Colonic mucosa (tissue), 4 donors: ENCODE measurements around the gene GPR119. TPM values are rescaled to one million over a fixed set of nuclear protein-coding genes. Genes with fewer than 3 reads are reported as not detected.

Source experiments
- DNase-seq: peaks from one replicate; pipeline ENCODE4 v3.0.0-alpha.2; 2020
- H3K27ac ChIP-seq: fragments of 200-600 bp; one replicate; pipeline ENCODE4 v1.8.0; 2021
- H3K27me3 ChIP-seq: fragments of 200-600 bp; one replicate; pipeline ENCODE4 v1.8.0; 2021
- H3K36me3 ChIP-seq: fragments of 200-600 bp; one replicate; pipeline ENCODE4 v1.8.0; 2021
- H3K4me1 ChIP-seq: fragments of 200-600 bp; one replicate; pipeline ENCODE4 v1.8.0; 2021; ENCODE audit warnings: mild to moderate bottlenecking
- H3K4me3 ChIP-seq: fragments of 200-600 bp; one replicate; pipeline ENCODE4 v1.8.0; 2021
- H3K9ac ChIP-seq, 2 donors: one replicate each; pipeline ENCODE4 v1.7.0; 2013; ENCODE audit warnings: control low read depth in 2 of 2, low read depth in 2 of 2, low read length in 2 of 2
- H3K9me3 ChIP-seq: fragments of 200-600 bp; one replicate; pipeline ENCODE4 v1.8.0; 2021
- intact Hi-C: fragments of 100-400 bp; cut with DNase I; formaldehyde crosslinking; loops from one replicate; pipeline ENCODE4 v1.14.1; 2022
- total RNA-seq, 2 donors: library from RNA; stranded (reverse); fragmentation: NEBNext Ultra II Directional in 1 of 2; extraction: Animal tissue kit (Norgen Biotek cat#: 25700) in 1 of 2; gene quantifications; one replicate each; pipeline ENCODE4 v1.2.1, GENCODE V29; 2021
- TF ChIP-seq, protein P1 (sequence below): fragments of 200-600 bp; IDR thresholded peaks from one replicate; pipeline ENCODE4 v1.8.0; 2022; ENCODE audit warnings: antibody characterized with exemption, mild to moderate bottlenecking
- donor health status: healthy.
- donor health status: DM: no; HTN: no; CAD: no.
- donor health status: DM: no; HTN: no; CAD: no.

Gene GPR119
- total RNA-seq, 2 donors from 2014 or later: 0.32 to 0.52 TPM

DNA sequence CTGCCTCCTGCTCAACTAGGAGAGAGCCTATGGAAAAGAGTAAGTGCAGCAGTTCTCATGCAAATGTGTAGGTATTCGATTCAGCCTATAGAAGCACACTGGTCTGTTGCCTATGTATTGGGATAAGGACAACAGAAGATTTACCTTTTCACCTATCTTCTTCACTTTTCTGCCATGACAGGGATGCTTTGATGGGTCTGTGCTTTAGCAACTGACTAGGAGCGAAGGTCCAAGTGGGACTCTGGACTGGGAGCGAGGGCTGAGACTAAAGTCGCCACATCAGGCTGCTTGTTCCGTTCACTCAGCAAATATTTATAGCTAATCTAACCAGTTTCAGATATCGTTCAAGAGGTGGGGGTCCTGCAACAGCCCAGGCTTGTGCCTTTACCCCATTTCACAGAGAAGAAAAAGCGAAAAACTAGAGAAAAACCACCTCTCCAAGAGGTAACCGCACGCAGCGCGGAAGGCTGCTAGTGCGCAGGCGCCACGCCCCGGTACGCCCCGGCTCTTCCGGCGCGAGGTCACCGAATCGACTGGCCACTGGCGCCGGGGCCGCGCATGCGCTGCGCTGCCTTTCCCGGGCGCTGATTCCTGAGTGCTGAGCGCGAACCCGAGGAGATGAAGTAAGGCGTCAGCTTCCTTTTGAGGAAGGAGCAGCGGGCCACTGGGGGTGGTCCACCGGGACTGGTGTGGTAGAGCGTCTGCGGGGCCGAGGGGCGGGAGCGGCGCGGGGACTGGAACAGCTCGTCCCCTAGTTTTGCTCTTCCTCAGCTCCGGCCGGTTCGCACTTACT lies 16.1 kb upstream of the GPR119 start, which contains the start of gene RBMX2:
Gene RBMX2 (plus strand): TSS at position 573 of the 793 bp plus-strand sequence. CDS start 46 bp downstream, at position 619.
- Histone ChIP-seq H3K27me3 (no peaks in the 10 kb centered on the region), H3K4me3 (peak within 1 kb of the TSS; percentile 62), H3K9ac (peak within 1 kb of the TSS; percentile 54 to 78), H3K4me1 (peaks cover 4% of the 10 kb centered on the region), H3K9me3 (no peaks in the 10 kb centered on the region), H3K27ac (peak within 1 kb of the TSS; percentile 59), H3K36me3 (no peaks in the 10 kb centered on the region)
- intact Hi-C loops: no loop called here
- DNase-seq: peak; percentile 74
- TF ChIP-seq, protein P1, sequence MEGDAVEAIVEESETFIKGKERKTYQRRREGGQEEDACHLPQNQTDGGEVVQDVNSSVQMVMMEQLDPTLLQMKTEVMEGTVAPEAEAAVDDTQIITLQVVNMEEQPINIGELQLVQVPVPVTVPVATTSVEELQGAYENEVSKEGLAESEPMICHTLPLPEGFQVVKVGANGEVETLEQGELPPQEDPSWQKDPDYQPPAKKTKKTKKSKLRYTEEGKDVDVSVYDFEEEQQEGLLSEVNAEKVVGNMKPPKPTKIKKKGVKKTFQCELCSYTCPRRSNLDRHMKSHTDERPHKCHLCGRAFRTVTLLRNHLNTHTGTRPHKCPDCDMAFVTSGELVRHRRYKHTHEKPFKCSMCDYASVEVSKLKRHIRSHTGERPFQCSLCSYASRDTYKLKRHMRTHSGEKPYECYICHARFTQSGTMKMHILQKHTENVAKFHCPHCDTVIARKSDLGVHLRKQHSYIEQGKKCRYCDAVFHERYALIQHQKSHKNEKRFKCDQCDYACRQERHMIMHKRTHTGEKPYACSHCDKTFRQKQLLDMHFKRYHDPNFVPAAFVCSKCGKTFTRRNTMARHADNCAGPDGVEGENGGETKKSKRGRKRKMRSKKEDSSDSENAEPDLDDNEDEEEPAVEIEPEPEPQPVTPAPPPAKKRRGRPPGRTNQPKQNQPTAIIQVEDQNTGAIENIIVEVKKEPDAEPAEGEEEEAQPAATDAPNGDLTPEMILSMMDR: no peak

DNA sequence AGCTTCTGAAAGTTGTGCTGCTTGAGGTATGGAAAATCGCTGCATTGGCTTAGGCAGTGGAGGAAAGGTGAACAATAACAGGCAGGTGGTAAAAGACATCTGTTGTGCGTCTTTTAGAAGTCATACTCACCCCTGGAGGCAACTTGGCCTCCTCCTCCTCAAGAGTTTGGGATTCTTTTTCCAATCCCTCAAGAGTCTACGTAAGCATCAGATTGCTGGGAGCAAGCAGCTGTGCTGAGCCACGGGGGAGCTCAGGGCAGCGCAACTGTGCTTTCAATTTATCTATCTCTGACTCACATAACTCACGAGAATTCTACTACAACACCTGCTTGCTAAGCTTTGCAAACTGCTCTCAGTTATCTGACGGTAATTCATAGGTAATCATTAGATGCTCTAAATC lies 9.9 kb upstream of the GPR119 start:
- H3K4me3 ChIP-seq: no peak overlapping the region
- no peaks in the 10 kb centered on the region for H3K4me1 ChIP-seq
- no peaks in the 10 kb centered on the region for H3K9me3 ChIP-seq
- no peak overlapping the region for H3K27ac ChIP-seq
- intact Hi-C loops: loop anchor here (5.0 kb wide), 1 partner anchor 522 kb away; no protein-coding TSS in a partner anchor
- no peak overlapping the region for H3K9ac ChIP-seq
- H3K27me3 ChIP-seq: no peaks in the 10 kb centered on the region
- DNase-seq: no peak
- TF ChIP-seq, protein P1: no peak
- H3K36me3 ChIP-seq: no peaks in the 10 kb centered on the region

DNA sequence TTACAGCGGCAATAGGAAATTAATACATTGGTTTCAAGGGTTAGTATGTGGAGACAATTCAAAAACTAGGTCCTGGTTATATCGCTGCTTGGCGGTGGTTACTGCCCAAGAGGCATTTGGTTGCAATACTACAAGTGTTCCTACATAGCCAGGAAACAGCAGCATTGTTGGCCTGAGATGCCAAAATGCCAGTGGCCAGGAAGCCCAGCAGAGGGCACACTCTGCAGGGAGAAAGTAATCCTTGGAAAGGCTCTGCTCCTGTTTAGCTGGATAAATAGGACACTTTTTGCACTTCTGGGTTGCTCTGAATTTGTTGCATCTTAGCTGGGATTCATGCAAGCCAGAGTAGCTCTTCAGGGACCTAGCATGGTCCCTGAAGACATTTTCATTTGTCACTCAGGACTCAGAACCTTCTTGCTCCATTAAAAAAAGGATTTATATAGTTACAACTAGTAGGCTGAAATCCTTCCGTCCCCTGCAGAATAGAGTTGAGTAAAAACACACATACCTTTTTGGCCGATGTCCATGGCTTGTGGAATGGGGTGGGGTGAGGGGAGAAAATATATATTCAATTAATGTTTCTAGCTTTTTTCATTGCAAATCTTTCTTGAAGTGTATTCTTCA lies 8.1 kb upstream of the GPR119 start:
- Histone ChIP-seq H3K27ac (no peak overlapping the region), H3K27me3 (no peaks in the 10 kb centered on the region), H3K4me3 (no peak overlapping the region), H3K36me3 (no peaks in the 10 kb centered on the region), H3K4me1 (no peaks in the 10 kb centered on the region), H3K9ac (no peak overlapping the region), H3K9me3 (no peaks in the 10 kb centered on the region)
- peak; percentile 25 for DNase-seq
- intact Hi-C loops: no loop called here
- TF ChIP-seq, protein P1: peak; percentile 46

DNA sequence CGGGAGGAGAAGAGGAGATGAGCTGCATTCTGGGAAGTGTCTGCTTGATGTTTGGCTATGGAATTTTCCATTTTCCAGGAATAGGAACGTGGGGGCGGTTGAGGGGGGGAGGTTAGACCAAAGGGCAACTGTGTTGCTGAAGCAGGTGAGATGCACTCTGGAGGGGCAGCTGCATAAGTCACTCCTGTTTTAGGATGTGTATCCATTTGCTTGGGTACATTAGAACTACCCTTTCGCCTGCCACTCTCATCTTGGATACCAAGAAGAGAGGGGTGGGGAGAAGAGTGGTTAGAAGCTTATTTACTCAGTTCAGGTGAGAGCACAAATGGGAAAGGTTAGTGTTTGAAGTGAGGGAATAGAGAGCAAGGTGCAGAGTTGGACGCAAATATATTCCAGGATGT lies 934 bp upstream of the GPR119 start:
- no peak overlapping the region for H3K4me3 ChIP-seq
- no peaks in the 10 kb centered on the region for H3K4me1 ChIP-seq
- TF ChIP-seq, protein P1: no peak
- no peak overlapping the region for H3K9ac ChIP-seq
- intact Hi-C loops: no loop called here
- no peaks in the 10 kb centered on the region for H3K9me3 ChIP-seq
- H3K27me3 ChIP-seq: no peaks in the 10 kb centered on the region
- no peak overlapping the region for H3K27ac ChIP-seq
- H3K36me3 ChIP-seq: no peaks in the 10 kb centered on the region
- no peak for DNase-seq

DNA sequence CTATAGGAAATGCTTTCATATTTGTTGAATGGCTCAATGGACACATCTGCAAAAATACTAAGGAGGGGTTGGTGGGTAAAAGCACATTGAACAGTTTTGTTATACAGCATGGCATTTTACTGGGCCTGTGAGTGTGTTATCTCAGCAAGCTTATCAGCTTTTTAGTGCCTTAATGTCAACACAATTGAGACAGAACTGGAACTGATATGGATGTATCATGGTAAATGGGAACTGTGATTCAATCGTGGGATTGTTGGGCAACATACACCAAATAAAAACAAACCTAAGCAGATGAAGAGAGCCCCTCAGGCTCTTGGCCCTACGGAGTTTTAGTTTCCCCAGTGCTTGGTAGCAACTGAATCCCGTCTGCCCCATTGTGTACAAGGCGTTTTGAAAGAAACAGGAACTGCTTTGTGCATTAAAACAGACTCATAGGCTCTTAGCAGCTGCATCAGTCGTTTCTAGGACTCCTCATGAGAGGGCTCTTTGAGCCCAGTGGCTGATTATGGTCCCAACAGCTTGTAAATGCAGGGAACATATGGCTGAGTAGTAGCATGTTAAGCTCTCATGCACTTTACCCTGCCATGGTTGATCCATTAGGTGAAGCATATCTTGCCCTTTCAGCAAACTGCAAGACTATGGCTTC lies 7.3 kb downstream of the GPR119 start:
- Histone ChIP-seq H3K9me3 (no peaks in the 10 kb centered on the region), H3K27ac (no peak overlapping the region), H3K4me1 (no peaks in the 10 kb centered on the region), H3K27me3 (no peaks in the 10 kb centered on the region), H3K36me3 (no peaks in the 10 kb centered on the region), H3K4me3 (no peak overlapping the region), H3K9ac (no peak overlapping the region)
- intact Hi-C loops: no loop called here
- TF ChIP-seq, protein P1: no peak
- no peak for DNase-seq
